ENCODE results near the gene VWCE.

DNA sequence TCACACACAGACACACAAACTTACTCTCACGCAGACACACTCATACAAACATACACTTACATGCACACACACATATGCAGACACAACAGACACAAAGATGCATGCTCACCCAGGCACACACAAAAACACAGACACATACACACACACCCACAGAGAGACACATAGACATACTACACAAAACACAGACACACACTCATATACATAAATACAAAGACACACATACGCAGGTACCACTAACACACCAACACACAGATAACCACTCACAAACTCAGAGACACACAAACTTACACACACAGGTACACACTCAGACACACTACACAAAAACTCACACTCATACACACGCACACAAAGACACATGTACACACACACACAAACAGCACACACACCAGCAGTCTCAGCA is 22.4 kb downstream of the VWCE start:
- TF ChIP-seq, protein P1, sequence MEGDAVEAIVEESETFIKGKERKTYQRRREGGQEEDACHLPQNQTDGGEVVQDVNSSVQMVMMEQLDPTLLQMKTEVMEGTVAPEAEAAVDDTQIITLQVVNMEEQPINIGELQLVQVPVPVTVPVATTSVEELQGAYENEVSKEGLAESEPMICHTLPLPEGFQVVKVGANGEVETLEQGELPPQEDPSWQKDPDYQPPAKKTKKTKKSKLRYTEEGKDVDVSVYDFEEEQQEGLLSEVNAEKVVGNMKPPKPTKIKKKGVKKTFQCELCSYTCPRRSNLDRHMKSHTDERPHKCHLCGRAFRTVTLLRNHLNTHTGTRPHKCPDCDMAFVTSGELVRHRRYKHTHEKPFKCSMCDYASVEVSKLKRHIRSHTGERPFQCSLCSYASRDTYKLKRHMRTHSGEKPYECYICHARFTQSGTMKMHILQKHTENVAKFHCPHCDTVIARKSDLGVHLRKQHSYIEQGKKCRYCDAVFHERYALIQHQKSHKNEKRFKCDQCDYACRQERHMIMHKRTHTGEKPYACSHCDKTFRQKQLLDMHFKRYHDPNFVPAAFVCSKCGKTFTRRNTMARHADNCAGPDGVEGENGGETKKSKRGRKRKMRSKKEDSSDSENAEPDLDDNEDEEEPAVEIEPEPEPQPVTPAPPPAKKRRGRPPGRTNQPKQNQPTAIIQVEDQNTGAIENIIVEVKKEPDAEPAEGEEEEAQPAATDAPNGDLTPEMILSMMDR (conservative IDR thresholded peaks at IDR 0.05; ENCODE audit: low read depth, low read length), result no peak
- no peak for TF ChIP-seq EZH2 (IDR thresholded peaks at IDR 0.05; ENCODE audit: borderline replicate concordance, low read depth, low read length, poor library complexity, severe bottlenecking)

All from A673 (cell line).